ENCODE measurements around the gene MRPS18A.
"Not testable (repeated sequence)": the region's sequence is repeated elsewhere in the genome, so short reads cannot be mapped to it uniquely, and the experiment has no call there.

Gene MRPS18A

DNA sequence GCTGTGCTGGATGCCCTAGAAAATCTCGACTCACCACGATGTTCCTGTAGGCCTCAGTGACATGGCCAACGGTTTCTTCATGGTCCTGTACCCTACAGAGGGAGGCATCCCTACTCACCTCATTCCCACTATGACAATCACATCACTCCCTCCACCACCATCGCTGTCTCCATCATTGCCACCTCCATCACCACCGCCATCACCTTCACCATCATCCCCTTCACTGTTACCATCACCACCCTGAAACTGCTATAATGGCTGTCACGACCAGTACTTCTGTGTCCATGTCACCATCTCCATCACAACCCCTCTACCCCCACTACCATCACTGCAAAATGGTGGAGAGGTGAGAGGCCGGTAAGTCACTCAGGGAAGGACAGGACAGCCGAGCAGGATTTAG, 29.8 kb upstream of the MRPS18A start:
- no peak for DNase-seq (ENCODE audit: low spot score)

DNA sequence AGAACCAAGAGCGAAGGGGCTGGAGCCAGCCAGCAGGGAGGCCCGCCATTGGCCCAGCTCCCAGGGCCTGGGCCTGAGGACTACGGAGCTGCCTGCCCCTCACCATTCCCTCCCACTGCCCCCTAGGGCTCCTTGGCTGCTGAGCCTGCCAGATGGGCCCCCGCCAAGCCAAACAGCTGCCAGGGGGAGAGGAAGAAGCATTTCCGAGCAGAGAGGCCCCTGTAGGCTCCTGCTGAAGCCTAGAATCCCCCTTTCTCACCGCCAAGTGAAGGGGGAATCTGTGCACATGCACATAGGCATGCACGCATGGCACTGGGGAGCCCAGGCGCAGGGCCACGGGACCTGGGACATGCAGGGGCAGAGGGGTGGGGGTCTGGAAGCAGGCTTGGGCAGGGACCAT, 28.5 kb upstream of the MRPS18A start:
- no peak for DNase-seq (ENCODE audit: low spot score)

DNA sequence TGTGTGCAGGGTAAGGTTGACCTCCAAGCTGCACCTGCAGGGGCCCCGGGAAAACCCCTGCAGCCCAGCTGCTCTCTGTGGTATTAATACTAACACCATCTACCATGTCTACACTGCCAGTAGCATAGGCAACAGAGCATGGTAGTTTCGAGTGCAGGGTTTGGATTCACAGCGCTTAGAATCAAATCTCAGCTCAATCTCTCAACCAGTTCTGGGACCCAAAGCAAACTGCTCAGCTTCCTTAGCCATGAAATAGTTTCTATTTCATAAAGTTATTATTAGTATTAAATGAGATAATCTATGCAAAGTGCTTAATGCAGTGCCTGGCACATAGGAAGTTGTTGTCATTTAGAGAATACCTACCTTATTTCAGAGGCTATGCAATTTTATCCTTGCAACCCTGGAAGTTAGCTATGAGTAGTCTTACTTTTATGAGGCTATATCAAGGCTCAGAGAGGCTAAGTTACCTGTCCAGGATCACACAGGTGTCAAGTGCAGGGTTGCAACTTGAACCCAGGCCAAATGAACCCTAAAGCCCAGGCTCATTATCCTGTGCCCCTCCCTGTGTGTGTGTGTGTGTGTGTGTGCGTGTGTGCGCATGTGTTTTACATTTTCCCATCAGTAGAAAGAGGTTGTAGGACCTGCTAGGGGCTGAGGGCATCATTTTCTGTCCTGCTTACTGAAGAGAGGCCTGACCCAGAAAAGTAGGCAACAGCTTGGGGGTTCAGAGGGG, 27.6 kb upstream of the MRPS18A start:
- no peak for DNase-seq (ENCODE audit: low spot score)

DNA sequence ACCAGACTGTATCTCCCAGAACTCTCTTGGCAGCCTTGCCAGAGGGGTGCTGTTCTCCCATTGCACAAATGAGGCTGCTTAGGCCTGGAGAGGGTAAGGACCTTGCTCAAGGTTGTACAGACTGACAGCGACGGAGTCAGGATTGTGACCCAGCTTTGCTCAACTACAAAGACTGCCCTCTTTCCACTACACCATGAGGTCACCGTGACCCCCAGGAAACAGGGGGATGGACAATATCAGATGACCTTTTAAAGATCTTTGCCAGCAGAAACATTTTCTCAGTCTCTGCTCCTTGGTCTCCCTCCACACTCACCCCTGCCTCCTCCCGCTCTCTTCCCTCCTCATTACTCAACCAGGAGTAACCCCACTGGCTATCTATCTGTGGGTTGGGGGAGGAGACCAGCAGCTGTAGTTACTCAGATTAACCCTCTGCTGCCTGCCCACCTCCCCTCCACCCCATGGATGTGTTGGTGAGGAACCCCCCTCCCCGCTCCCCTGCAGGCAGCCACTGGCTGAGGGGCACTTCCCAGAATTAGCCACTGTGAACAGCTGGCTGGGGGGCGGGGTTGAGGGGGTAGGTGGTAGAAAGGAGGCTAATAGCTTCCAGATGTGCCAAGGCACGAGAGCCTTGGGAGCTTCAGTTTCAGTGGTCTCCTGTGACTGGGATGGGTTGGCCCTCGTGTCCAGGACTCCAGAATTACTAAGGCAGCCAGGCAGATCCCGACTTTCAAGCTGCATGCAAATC, 26.9 kb upstream of the MRPS18A start:
- peak; percentile 43 for DNase-seq (ENCODE audit: low spot score)

DNA sequence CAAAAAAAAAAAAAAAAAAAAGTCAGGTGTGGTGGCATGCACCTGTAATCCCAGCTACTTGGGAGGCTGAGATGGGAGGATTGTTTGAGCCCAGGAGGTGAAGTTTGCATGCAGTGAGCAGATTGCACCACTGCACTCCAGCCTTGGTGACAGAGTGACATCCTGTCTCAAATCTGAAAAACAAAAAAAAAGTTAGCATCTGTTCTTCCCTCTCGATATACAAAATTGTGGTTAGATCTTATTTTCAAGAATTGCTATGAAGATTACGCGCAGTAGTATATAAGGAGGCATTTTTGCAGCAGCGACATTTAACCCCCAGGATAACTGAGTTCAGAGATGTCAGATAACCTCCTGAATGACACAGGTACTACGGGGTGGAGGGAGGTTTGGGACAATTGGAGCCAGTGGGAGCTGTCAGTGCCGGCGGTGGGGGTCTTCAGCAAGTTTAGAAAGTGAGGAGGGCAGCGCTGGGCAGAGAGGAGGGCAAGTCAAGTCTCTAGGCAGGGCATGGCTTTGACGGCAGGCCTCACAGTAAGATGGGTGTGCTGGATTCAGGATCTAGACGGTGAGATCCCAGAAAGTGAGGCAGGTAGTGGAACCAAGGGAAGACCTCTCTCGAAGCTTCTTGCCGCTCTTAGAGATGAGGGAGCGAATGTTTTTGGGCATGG, 26.2 kb upstream of the MRPS18A start:
- DNase-seq (ENCODE audit: low spot score) = no peak

DNA sequence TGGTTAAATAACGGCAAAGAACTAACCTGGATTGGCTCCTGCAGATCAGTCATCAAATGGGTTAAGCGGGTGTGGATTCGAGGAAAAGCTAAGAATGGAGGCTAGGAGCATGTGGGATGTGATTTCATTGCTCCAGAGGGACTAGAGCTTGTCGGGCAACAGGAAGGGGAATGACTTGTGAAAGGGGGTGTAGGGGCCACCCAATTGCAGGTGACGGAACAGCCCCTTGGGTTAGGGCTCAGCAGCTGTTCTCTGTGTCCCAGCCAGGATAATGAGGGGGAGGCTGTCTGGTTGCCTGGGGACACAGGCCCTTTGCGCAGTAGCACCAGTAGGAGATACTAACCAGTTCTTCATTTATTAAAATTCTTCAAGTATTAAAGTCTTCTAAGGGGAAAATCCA, 25.0 kb upstream of the MRPS18A start:
- no peak for DNase-seq (ENCODE audit: low spot score)

DNA sequence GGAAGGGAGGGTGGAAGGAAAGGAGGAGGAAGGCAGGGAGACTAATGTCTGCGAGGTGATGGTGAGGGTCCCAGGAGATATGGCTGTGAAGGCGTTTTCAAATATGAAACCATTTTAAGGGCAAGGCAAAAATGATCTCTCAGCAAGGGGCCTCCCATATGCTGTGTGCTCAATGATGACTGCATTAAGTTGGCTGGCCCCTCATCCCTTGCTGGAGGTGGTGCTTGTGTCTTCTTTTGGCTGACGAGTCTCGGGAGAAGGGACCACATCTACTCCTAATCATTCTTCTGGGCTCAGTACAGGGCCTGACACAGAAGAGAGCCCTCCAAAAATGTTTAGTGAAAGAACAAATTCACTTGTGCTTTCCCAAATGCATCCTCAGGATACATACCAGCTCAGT, 23.0 kb upstream of the MRPS18A start:
- no peak for DNase-seq (ENCODE audit: low spot score)

DNA sequence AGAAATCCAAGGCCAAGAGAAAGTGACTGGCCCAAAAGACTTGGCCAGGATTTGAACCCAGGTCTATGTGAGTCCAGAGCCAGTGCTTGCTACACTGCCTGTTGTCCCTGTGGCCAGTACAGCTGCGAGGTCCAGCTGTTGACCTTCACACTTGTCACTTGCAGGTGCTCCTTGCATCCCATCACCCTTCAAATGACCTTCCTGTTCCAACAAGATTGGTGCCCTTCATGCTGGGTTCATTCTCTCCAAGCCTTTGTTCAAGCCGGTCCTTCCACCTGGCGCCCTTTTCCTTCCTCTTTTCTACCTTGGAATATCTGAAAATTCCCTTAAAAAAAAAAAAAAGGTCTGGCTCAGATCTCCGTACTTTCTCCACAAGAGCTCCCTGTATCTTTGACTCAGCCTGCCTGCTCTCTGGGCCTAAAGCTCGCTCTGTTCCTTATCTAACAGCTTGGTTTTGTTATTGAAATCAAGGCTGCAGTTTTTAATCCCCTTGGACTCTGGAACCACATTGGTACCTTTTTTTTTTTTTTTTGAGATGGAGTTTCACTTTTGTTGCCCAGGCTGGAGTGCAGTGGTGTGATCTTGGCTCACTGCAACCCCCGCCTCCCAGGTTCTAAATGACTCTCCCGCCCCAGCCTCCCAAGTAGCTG, 22.2 kb upstream of the MRPS18A start:
- DNase-seq (ENCODE audit: low spot score) = no peak

DNA sequence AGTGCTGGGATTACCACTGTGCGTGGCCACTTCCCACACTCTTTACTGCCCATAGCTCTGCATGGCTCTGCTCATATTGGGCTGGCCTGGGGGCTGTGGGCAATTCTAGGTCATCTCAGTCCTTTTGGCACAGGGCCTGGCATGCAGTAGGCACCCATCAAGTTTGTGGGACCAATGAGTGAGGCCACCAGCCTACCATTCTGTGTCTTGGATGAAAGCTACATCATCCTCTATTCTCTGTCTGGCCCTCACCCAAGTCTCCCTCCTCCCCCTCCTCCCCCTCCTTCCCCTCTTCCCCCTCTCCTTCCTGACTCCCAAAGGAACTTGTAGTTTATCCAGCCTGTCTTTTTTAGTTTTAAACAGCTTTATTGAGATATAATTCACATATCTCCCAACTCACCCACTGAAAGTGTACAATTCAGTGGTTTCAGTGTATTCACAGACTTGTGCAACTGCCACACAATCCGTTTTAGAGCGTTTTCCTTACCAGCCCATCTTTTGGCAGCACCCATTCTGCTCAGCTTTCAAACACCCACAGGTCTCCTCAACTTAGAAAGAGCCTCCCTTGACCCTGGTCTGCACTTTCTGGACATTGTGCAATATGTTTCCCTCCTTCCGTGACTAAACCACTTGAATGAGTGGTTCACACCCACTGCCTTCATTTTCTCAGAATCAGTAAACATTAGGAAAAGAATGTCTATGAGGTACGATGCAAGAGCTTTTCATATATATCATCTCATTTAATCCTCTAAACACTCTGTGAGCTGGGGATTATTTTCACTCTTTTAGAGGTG, 21.5 kb upstream of the MRPS18A start:
- DNase-seq (ENCODE audit: low spot score) = peak; percentile 77

DNA sequence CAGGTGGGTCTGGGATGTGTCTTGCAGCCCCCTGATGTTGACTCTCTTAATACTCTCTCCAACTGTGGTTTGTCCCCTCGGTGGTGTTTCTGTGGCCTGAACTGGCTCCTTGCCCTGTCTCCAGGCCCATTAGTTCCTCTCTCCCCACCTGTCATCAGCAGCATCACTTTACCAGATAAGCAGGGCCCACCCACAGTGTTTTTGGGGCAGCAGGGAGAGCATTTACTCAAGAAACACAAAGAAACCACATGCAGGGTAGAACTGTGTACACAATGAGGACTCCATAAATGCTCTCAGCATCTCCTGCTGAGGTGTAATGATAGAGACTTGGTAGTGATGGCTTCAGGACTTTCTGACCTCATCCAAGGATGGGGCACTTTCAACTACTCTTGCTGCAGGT, 20.2 kb upstream of the MRPS18A start:
- no peak for DNase-seq (ENCODE audit: low spot score)

DNA sequence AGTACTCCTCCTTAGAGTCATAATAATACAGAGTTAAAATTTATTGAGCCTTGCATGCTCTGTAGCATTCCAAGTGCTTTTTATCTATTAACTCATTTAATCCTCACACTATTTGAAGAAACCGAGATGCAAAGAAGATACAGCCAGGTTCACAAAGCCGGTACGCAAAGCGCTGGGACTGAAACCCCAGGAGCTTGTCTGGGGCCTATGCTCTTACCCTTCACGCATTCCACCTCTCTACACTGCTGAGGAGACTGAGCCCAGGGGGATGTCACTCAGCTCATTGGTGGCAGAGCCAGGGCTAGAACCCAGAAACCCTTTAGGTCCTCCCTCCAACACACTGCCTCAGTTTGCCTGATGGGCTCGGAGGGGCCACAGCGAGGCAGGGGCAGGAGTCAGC, 19.7 kb upstream of the MRPS18A start:
- no peak for DNase-seq (ENCODE audit: low spot score)

DNA sequence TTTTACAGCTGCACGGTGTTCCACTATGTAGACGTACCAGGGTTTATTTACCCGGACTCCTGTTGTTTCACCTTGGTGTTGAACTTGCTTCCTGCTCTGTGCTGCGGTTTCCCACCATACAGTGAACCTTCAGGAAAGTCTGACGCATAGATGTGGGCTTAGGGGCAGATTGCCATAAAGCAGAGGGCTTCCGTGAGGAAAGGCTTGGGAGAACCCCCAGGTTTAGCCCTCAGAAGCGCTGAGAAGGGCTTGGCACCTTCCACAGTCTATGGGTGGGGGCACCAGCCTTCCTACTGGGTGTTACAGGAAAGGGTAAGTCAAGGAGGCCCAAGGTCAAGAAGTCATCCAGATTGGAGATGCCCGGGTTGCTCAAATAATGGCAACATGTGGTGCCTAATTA, 19.2 kb upstream of the MRPS18A start:
- no peak for DNase-seq (ENCODE audit: low spot score)

DNA sequence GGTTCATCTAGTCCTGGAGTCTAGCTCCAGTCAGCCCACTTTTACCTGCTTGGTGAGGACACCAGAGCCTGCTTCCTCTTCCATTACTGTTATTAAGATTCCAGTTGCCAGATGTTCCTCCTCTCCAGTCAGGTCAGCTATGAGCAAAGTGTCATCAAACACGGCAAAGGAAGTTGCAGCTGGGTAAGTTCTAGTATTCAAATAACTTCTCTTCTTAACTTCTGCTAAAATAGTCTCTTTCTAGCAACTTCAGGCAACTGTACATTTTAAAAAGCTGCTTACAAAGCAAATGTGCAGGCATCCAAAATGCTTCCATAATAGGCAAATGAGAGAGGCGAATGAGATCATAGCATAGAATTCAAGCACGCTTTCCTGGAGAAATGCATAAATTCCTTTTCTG, 18.4 kb upstream of the MRPS18A start:
- DNase-seq (ENCODE audit: low spot score) = no peak

DNA sequence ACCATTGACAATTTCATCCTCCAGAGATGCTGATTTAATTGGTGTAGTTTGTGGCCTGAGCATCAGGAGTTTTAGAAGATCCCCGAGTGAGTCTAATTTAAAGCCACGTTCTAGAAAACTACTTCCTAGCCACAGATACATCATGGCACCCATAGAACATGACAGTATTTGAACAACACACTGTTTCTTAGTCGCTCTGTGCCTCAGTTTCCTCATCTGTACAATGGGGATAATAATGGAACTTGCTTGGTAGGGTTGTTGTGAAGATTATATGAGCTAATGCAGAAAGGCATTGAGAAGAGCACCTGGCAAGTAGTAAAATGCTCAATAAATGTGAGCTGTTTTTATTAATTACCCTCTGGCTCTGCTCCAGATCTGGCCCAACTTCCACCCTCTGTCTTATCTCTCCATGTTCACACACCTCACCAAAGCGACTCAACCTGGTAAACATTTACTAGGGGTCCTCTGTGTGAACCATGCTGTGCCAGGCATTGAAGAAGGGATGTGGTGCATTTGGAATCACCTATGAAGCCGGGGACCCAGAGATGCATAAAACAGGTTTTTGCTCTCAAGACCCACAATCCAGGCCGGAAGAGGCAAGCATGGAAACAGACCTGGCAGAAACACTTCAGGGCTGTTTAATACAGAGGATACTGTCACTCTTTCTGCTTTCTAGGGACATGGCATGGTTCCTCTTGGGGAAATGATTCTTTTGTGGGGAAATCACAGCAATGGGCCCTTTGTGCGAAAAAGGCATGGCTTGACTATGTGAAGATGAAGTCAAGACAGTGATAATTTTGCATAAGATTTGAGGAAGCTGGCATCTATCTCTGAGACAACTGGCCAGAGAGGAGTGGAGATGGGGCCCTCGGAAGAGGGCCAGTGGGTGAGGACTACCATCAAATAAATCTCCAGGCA, 16.2 kb upstream of the MRPS18A start:
- DNase-seq (ENCODE audit: low spot score) = no peak

DNA sequence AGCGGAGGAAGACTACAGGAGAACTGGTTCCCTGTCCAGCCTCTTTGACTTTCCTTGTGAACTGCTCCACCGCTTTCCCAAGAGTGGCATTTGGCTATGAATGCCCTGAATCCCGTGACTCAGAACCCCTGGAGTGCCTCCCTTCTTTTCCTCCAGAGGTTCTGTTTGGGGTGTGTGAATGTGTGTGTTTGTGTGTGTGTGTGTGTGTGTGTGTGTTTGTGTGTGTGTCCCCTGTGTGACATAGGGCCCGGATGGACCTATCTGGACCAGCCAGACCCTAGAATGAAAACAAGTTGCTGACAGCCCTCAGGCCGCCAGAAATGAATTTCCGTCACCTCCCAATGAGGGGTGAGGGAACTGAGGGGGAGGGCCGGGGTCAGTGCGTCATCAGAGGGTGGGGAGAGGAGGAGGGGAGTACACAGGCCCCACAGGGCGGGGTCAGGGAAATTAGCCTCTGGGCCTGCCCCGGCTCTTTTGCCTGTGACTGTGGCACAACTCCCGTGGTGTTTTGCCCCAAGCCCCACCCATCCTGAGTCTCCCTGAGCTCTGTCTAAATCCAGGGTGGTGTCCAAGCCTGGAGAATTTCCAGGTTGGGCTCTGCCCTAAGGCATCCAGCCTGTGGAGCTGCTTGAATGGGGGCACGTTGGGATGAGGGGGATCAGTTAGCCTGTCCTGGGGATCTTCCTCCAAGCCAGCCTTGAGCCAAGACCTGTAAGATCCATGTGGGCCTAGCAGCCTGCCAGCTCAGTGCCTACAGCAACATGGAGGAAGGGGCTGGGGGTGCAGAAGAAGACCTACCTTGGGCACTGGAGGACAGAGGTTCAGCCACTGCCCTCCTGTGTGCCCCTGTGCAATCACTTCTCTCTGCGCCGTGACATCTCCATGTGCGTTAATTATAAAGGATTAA, 15.2 kb upstream of the MRPS18A start:
- DNase-seq (ENCODE audit: low spot score) = peak; percentile 97

DNA sequence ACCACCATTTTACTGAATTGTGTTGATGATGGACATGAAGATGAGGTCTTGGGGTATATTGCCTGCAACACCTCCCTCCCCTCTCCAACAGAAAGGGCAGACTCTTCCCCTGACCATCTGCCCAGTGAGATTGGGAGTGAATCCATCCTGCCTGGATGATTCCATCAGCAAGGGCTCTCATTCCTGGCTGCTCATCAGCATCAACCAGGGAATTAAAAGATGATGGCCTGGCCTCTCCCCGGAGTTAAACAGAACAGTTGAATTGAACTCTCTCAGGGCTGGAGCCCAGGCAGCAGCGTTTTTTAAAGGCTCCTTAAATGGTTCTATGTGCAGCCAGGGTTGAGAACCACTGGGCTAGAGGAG, 14.6 kb upstream of the MRPS18A start:
- peak; percentile 26 for DNase-seq (ENCODE audit: low spot score)

DNA sequence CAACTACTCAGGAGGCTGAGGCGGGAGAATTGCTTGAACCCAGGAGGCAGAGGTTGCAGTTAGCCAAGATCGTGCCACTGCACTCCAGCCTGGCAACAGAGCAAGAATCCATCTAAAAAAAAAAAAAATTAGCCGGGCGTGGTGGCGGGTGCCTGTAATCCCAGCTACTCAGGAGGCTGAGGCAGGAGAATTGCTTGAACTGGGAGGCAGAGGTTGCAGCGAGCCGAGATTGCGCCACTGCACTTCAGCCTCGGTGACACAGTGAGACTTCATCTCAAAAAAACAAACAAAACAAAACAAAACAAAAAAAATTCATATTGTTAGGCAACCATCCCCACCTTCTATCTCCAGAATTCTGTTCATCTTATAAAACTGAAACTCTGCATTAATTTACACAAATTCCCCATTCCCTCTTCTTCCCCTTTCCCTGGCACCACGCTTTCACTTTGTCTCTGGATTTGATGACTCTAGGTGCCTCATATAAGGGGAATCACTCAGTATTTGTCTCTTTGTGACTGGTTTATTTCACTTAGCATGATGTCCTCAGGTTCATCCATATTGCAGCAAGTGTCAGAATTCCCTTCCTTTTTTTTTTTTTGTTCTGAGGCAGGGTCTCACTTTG, 13.5 kb upstream of the MRPS18A start:
- not testable (repeated sequence) for DNase-seq (ENCODE audit: low spot score)

DNA sequence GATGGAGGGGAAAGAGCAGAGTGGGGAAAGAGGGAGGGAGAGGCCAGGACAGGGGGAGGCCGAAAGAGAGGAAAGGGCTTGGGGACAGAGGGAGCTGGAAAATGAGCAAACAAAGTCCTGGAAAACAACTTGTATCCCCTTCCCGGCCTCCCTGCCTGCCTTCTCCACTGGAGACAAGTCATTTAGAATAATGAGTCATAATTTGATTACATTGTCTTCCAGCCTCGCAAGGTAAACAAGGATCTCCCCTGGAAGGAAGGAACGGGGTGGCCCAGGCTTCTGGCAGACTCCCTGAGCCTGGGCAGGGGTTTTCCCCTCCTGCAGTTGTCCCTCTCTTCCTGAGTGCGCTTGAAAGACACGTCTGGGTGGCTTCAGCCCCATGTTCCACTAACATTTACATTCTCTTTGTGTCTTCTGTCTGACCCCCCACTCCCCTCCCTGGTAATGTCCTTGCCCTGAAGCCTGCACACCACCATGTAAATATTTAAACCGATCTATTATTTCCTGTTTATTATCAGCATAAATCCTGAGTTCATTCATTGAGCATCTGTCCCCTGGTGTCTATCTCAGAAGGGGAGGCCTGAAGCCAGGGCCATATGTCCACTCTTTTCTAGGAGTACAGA, 12.1 kb upstream of the MRPS18A start:
- no peak for DNase-seq (ENCODE audit: low spot score)
